Activated naive CD8-positive, alpha-beta T cell treated with anti-CD3 and anti-CD28 coated beads for 36 hours (primary cell): Measurements from ENCODE around the gene MRPL16. TPM values are rescaled to one million over a fixed set of nuclear protein-coding genes. Genes with fewer than 3 reads are reported as not detected.
"Not testable (repeated sequence)": the region's sequence is repeated elsewhere in the genome, so short reads cannot be mapped to it uniquely, and the experiment has no call there.

Experiments
- DNase-seq: peaks from one replicate; pipeline ENCODE4 v3.0.0; 2021
- H3K27ac Mint-ChIP-seq: one replicate; pipeline ENCODE4 v1.8.0; 2022; ENCODE audit warnings: mild to moderate bottlenecking, moderate library complexity, mixed read lengths
- H3K27me3 Mint-ChIP-seq: one replicate; pipeline ENCODE4 v1.8.0; 2022; ENCODE audit warnings: mild to moderate bottlenecking, mixed read lengths
- H3K36me3 Mint-ChIP-seq: one replicate; pipeline ENCODE4 v1.8.0; 2021; ENCODE audit warnings: mild to moderate bottlenecking, mixed read lengths
- H3K4me1 Mint-ChIP-seq: one replicate; pipeline ENCODE4 v1.8.0; 2021; ENCODE audit warnings: mixed read lengths
- H3K4me3 Mint-ChIP-seq: one replicate; pipeline ENCODE4 v1.8.0; 2022; ENCODE audit warnings: mild to moderate bottlenecking, moderate library complexity, mixed read lengths
- H3K9me3 Mint-ChIP-seq: one replicate; pipeline ENCODE4 v1.8.0; 2022; ENCODE audit warnings: mixed read lengths
- total RNA-seq, 2 experiments: library from RNA; stranded (reverse); gene quantifications; one replicate each; pipeline ENCODE4 v1.2.3, GENCODE V29; 2021

Gene MRPL16
- total RNA-seq, 2 experiments from 2014 or later = 104 to 105 TPM

DNA sequence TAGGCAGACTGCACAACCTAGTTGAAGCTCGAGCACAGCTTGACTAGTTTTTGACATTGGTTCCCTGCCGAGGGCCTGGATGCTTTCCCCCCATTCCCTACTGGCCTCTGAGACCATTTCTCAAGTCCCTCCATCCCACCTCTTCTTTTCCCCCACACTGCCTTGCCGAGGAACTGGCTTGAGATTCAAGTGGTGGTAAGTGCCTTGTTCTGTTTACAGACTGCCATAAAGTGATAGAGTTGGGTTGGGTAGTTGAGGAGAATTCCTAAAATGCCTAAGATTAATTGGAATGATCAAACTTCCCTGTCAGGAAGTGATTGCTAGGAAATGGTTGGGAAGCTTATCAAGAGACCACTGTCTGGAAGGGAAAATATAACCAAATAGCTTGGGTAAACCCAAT, 16.2 kb downstream of the MRPL16 start:
- H3K36me3 Mint-ChIP-seq = peaks cover 2% of the 10 kb centered on the region
- H3K27ac Mint-ChIP-seq = no peak overlapping the region
- no peaks in the 10 kb centered on the region for H3K9me3 Mint-ChIP-seq
- no peak overlapping the region for H3K4me3 Mint-ChIP-seq
- no peaks in the 10 kb centered on the region for H3K27me3 Mint-ChIP-seq
- DNase-seq = no peak
- no peaks in the 10 kb centered on the region for H3K4me1 Mint-ChIP-seq

DNA sequence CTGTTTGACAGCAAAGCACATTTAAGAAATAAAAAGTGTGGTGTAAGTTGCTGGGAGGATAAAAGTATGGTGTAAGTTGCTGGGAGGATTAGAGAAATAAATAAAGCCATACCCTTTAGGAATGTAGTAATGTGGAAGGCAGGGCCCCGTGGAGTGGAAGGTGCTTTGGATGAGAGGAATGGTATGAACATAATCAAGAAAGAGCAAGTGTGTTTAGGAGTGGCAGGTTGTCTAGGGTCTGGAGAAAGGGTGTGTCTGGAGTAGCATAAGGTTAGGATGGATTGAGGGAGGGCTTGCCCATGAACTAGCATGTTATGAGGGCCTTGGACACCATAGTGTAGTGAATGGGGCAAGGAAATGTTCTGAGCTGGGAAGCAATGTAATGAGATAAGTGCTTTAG, 18.1 kb downstream of the MRPL16 start:
- H3K9me3 Mint-ChIP-seq = no peaks in the 10 kb centered on the region
- peaks cover 2% of the 10 kb centered on the region for H3K36me3 Mint-ChIP-seq

DNA sequence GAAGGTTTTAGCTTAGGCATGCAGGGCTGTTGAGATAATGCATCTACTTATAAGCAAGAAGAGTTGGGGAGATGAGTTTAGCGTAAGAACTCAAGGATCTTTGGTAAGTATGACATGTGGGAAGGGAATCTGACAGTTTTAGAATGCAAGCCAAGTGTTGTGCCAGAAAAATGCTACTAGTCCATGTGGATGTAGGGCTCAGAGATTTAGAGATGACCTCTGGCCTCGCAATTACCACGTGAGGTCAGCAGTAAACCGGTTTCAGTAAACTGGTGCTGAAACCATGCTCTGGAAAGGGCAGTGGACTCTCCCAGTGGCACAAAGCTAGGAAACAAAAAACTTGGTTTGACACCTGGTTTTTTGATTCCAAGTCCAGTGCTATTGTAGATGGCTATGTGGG, 18.9 kb downstream of the MRPL16 start:
- Mint-ChIP-seq H3K9me3 (no peaks in the 10 kb centered on the region), H3K36me3 (peaks cover 2% of the 10 kb centered on the region), H3K27me3 (no peaks in the 10 kb centered on the region), H3K4me3 (no peak overlapping the region), H3K27ac (no peak overlapping the region), H3K4me1 (no peaks in the 10 kb centered on the region)
- DNase-seq = no peak

More for the DNA sequence above, 18.1 kb downstream of the MRPL16 start:
- Mint-ChIP-seq H3K27me3 (no peaks in the 10 kb centered on the region), H3K4me1 (no peaks in the 10 kb centered on the region), H3K27ac (no peak overlapping the region), H3K4me3 (no peak overlapping the region)
- no peak for DNase-seq

DNA sequence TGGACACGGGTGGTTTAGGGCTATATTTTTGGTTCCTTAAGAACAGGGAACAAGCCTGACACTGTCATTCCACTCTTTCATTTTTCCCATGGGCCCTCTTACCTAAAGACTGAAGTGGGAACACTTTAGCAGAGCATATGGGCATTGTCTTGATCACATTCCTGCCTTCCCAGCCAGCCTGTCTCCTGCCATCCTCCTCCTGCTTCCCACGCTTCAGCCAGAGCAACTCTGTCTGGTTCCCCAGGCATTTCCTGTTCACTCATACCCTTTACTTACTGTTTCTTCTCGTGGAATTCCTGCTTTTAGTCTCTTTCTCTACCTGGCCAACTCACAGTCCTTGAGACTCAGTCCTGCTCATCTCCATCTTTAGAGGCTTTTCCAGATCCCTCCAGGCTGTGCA, 22.8 kb downstream of the MRPL16 start:
- Mint-ChIP-seq H3K27ac (no peak overlapping the region), H3K36me3 (no peaks in the 10 kb centered on the region), H3K4me1 (peaks cover 11% of the 10 kb centered on the region), H3K27me3 (no peaks in the 10 kb centered on the region), H3K4me3 (no peak overlapping the region), H3K9me3 (no peaks in the 10 kb centered on the region)
- no peak for DNase-seq

DNA sequence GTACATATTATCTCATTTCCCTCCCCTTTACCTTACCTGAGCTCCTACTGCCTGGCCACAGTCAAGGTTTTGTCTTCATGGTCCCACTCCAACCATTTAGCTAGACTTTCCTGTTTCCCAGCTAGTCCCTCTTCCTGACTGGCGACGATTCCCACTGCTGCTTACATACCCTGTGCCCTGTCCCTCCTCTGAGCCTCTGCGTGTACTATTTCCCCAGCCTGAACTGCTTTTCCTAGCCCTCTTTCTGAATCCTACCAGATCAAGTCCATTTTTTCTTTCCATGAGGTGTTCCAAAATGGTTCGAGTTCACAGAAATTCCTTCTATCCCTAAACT, 23.4 kb downstream of the MRPL16 start:
- no peaks in the 10 kb centered on the region for H3K27me3 Mint-ChIP-seq
- no peak overlapping the region for H3K4me3 Mint-ChIP-seq
- H3K9me3 Mint-ChIP-seq = no peaks in the 10 kb centered on the region
- DNase-seq = no peak
- H3K27ac Mint-ChIP-seq = no peak overlapping the region
- peaks cover 11% of the 10 kb centered on the region for H3K4me1 Mint-ChIP-seq
- no peaks in the 10 kb centered on the region for H3K36me3 Mint-ChIP-seq

DNA sequence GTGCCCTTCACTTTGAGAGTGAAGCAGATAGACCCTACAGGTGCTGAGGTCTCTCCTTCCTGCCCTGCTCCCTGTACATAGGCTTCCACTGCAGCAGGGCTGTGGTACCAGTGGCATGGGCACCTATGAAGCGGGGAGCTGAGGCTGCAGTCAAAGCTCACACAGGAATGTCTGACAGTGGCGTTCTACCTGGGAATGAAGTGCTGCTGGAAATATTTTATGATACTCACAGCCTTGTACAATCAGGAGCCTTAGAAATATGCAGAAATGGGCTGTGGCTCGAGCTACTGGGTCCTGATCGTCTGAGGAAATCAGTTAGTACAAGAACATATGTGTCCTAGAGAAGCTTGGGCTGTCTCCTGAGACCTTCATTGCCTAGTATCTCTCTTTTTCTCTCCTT, 24.8 kb downstream of the MRPL16 start:
- no peak overlapping the region for H3K4me3 Mint-ChIP-seq
- H3K4me1 Mint-ChIP-seq = peaks cover 11% of the 10 kb centered on the region
- no peaks in the 10 kb centered on the region for H3K9me3 Mint-ChIP-seq
- peaks cover 6% of the 10 kb centered on the region for H3K36me3 Mint-ChIP-seq
- H3K27me3 Mint-ChIP-seq = no peaks in the 10 kb centered on the region
- H3K27ac Mint-ChIP-seq = no peak overlapping the region
- no peak for DNase-seq

DNA sequence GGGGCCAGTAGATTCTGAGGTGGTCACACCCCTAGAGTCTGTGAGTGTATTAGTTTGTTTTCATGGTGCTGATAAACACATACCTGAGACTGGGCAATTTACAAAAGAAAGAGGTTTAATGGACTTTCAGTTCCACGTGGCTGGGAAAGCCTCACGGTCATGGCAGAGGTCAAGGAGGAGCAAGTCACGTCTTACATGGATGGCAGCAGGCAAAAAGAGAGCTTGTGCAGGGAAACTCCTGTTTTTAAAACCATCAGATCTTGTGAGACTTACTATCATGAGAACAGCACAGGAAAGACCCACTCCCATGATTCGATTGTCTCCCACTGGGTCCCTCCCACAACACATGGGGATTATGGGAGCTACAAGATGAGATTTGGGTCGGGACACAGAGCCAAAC, 26.1 kb downstream of the MRPL16 start:
- not testable (repeated sequence) for H3K27me3 Mint-ChIP-seq, H3K27ac Mint-ChIP-seq, H3K4me3 Mint-ChIP-seq, H3K9me3 Mint-ChIP-seq, DNase-seq, H3K36me3 Mint-ChIP-seq
- H3K4me1 Mint-ChIP-seq = peaks cover 11% of the 10 kb centered on the region

DNA sequence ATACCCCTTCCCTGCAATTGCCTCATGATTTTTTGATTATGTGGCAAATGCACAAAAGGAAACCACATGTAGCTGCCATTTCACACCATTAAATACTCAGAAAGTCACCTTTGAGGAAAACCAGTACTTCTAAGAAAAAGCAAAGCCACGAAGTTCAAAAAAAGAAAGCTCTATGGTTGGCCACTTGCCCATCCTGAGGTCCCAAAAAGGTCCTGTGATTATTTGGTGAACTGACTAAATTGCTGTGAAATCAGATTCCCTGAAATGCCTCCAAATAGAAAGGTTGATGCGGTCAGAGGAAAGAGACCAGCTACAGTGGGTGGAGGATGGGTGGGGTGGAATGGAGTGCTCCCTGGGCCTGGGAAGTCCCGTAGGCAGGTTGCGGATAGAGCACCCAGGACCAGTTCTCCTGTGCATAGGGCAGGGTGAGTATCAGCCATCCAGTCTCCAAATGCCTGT, 26.9 kb downstream of the MRPL16 start:
- peaks cover 11% of the 10 kb centered on the region for H3K4me1 Mint-ChIP-seq
- H3K4me3 Mint-ChIP-seq = no peak overlapping the region
- peak; percentile 26 for DNase-seq
- H3K27ac Mint-ChIP-seq = peak overlapping the region; percentile 11
- no peaks in the 10 kb centered on the region for H3K9me3 Mint-ChIP-seq
- peaks cover 6% of the 10 kb centered on the region for H3K36me3 Mint-ChIP-seq
- H3K27me3 Mint-ChIP-seq = no peaks in the 10 kb centered on the region

DNA sequence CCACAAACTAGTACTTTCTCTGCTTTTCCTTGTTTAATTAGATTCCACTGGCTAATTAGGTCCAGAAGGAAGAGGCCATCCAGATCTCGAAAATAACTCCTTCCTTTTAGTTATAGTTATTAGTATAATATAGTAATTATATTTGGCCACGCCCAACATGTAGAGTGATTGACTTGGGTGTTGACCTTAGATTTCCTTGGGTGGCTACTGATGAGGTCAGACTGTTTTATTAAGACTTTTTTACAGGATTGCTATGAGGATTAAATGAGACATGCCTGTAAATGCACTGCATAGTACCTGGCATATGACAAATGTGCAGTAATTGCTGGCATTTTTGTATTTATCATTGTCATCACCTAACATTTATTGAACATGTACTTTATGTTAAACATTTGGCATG, 28.5 kb downstream of the MRPL16 start:
- Mint-ChIP-seq H3K4me3 (no peak overlapping the region), H3K36me3 (peaks cover 6% of the 10 kb centered on the region), H3K4me1 (peaks cover 11% of the 10 kb centered on the region), H3K27me3 (no peaks in the 10 kb centered on the region), H3K9me3 (no peaks in the 10 kb centered on the region), H3K27ac (no peak overlapping the region)
- no peak for DNase-seq

DNA sequence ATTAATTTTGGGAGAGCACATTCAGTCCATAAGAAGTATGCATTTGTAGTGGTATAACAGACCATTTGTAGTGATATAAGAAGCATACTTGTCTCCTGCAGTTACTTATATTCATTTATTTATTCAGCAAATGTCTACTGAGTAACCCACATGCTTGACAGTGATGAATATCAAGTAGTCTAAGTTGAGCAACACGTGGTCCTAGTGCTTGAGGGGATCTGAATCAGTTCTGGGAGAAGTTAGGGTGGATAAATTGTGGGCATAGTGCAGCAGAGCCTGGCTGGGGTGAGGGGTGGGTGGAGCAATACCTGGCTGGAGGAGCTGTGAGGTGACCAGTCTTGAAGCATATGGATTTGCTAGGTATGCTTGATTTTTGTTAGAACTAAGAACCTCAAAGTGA, 31.1 kb downstream of the MRPL16 start:
- Mint-ChIP-seq H3K36me3 (peaks cover 6% of the 10 kb centered on the region), H3K9me3 (no peaks in the 10 kb centered on the region), H3K27ac (no peak overlapping the region), H3K4me3 (no peak overlapping the region), H3K27me3 (no peaks in the 10 kb centered on the region), H3K4me1 (peaks cover 18% of the 10 kb centered on the region)
- DNase-seq = no peak

DNA sequence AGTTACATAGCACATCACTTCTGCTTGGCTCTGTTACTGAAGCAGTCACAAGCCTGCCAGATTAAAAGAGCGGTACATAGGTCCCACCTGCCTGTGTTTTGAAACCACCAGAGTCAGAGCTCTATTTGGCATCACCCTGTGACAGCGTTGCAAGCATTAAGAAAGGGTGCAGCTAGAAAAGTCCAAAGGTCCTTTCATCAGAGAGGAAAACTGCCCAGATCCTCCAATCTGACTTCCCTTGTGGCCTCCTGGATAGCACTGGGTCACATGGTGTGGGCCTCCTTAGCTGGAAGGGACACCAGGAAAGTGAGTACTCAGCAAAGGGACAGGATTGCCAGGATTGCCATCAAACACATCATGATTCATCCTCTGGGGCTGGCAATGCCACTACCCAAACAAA, 32.5 kb downstream of the MRPL16 start:
- Mint-ChIP-seq H3K4me1 (peaks cover 10% of the 10 kb centered on the region), H3K9me3 (no peaks in the 10 kb centered on the region), H3K4me3 (no peak overlapping the region), H3K27me3 (no peaks in the 10 kb centered on the region), H3K36me3 (peaks cover 6% of the 10 kb centered on the region), H3K27ac (no peak overlapping the region)
- DNase-seq = no peak

DNA sequence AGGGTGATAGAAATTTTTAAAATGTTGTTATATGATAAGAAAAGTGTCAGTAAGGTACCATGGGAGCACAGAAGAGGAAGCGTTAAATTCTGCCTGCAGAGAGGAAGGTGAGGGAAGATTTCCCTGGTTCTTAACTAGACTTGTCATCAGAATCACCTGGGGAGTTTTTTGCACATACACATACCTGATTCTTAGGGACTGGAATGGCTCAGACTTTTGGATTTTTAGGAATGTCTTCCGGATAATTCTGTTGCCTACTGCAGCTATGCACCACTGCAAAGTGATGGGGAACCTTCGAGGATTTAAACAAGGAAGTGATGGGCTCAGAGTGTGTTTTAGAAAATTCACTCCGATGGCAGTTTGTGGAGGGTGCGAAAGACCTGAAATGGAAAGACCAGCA, 33.5 kb downstream of the MRPL16 start:
- Mint-ChIP-seq H3K9me3 (no peaks in the 10 kb centered on the region), H3K27me3 (no peaks in the 10 kb centered on the region), H3K36me3 (peaks cover 6% of the 10 kb centered on the region), H3K4me1 (peaks cover 17% of the 10 kb centered on the region), H3K4me3 (no peak overlapping the region), H3K27ac (no peak overlapping the region)
- no peak for DNase-seq

DNA sequence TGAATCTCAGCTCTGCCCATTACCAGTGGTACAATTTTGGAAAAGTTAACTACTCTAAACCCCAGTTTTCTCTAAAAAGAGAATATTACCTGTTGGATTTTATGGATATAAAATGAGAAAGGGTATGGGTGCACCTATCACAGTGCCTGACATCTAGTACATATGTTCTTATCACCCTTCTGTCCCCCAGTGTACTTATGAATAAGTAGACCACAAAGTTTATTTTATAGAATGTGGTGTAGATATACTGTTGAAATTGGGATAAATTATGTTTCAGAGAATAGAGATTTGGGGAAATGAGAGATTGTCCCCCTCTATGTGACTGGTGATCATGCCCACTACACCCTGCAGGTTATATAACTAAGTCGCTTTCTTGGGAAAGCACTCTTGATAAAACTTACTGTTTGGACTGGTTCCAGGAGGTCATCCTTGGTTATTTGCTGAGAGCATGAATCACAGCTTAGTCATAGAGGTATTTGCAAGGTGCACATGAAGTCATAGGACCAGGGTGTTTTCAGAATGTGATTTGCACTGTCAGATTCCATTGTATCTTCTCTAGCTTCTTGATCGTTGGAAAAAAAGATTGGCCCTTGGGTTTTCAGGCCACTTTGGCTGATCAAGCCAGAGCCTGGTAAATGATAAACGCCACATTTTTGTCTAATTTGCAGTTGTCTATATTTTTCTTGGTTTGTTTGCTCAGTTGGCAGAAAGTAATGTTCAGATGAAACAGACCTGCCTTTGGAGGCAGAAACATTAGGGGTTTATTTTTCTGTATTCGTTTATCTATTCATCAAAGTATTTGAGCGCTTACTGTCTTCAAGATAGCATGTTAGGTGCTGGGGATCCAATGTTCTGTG, 34.1 kb downstream of the MRPL16 start:
- H3K27me3 Mint-ChIP-seq = no peaks in the 10 kb centered on the region
- DNase-seq = no peak
- peaks cover 22% of the 10 kb centered on the region for H3K4me1 Mint-ChIP-seq
- no peaks in the 10 kb centered on the region for H3K9me3 Mint-ChIP-seq
- H3K36me3 Mint-ChIP-seq = peaks cover 2% of the 10 kb centered on the region
- no peak overlapping the region for H3K27ac Mint-ChIP-seq
- no peak overlapping the region for H3K4me3 Mint-ChIP-seq

DNA sequence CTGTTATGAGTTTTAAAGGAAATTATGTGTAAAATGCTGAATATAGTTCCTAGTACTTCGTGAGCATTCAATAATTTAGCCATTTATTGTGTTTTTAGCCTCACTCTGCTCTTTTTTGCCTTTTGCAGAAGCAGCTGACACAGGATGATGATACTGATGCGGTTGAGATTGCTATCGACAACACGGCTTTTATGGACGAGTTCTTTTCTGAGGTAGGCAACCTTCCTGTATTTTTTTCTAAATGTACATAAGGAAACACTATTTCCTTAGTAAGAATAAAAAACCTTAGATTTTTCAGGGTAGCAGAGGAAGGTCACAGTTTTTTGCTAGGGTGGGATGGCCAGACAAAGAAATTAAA, 37.5 kb downstream of the MRPL16 start:
- Mint-ChIP-seq H3K36me3 (no peaks in the 10 kb centered on the region), H3K4me3 (no peak overlapping the region), H3K27ac (no peak overlapping the region), H3K4me1 (peaks cover 24% of the 10 kb centered on the region), H3K27me3 (no peaks in the 10 kb centered on the region), H3K9me3 (no peaks in the 10 kb centered on the region)
- DNase-seq = no peak

DNA sequence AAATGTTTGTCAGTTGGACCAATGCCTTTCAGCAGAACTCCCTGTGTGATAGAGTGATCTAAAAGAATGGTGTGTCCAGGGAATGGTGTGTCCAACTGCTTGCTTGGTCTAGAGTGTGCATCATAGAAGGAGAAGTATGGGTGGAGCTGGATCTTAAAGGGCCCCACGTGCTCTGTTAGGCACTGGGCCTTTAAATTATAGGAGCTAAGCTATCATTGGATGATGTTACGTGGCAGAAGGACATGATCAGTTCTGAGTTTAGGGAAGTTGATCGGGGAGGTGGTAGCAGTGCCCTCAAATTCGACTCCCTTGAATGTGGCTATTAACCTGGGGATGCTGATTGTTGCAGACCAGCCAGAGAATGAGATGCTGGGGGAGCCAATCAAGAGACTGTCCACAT, 39.0 kb downstream of the MRPL16 start:
- H3K27ac Mint-ChIP-seq = no peak overlapping the region
- H3K4me3 Mint-ChIP-seq = no peak overlapping the region
- no peaks in the 10 kb centered on the region for H3K9me3 Mint-ChIP-seq

DNA sequence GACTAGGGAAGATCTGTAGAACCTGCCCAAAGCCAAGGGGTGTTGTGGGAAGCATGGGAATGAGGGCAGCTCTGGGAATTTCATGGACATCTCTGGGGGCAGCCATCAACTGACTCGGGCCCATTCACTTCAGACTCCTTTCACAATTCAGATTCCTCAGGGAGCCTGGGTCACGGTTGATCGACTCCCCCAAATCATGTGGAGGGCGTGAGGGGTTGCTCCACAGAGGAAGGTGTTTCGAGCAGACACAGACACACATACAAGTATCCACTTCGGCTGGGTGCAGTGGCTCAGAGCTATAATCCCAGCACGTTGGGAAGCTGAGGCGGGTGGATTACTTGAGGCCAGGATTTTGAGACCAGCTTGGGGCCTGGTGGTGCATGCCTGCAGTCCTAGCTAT, 39.7 kb downstream of the MRPL16 start:
- no peak for DNase-seq
- Mint-ChIP-seq H3K27ac (no peak overlapping the region), H3K9me3 (no peaks in the 10 kb centered on the region), H3K27me3 (no peaks in the 10 kb centered on the region), H3K36me3 (no peaks in the 10 kb centered on the region), H3K4me1 (peaks cover 19% of the 10 kb centered on the region), H3K4me3 (no peak overlapping the region)

More for the DNA sequence above, 39.0 kb downstream of the MRPL16 start:
- peaks cover 21% of the 10 kb centered on the region for H3K4me1 Mint-ChIP-seq
- no peak for DNase-seq
- no peaks in the 10 kb centered on the region for H3K27me3 Mint-ChIP-seq
- H3K36me3 Mint-ChIP-seq = no peaks in the 10 kb centered on the region
